Small intestine (tissue), 7 donors: ENCODE data around the gene DNAJA1. TPM values are rescaled to one million over a fixed set of nuclear protein-coding genes. Genes with fewer than 3 reads are reported as not detected.

Experiments used
- DNase-seq, 2 donors: peaks; one replicate each; pipeline versions ENCODE4 v3.0.0 to v3.0.0-alpha.2; 2013
- FAIRE-seq: peaks from 2 replicates; lab custom pipeline; 2012; peaks lifted over from hg19 to GRCh38; lab: Jason Lieb, UNC
- H3K27ac ChIP-seq, 3 donors: one replicate each; pipeline ENCODE4 v1.5.1; 2013; ENCODE audit warnings: low read length in 2 of 3, mild to moderate bottlenecking in 2 of 3, control low read depth in 1 of 3, inconsistent platforms in 1 of 3, low read depth in 1 of 3, moderate library complexity in 1 of 3
- H3K27me3 ChIP-seq, 3 donors: one replicate each; pipeline ENCODE4 v1.6.1; 2013; ENCODE audit warnings: low read length in 3 of 3, inconsistent platforms in 1 of 3; ENCODE audit not compliant: control insufficient read depth in 3 of 3, insufficient read depth in 3 of 3
- H3K36me3 ChIP-seq, 3 donors: one replicate each; pipeline ENCODE4 v1.6.1; 2013; ENCODE audit warnings: low read length in 3 of 3, inconsistent platforms in 1 of 3, low read depth in 1 of 3, mild to moderate bottlenecking in 1 of 3, moderate library complexity in 1 of 3; ENCODE audit not compliant: control insufficient read depth in 3 of 3, insufficient read depth in 2 of 3
- H3K4me1 ChIP-seq, 3 donors: one replicate each; pipeline ENCODE4 v1.6.1; 2013; ENCODE audit warnings: low read length in 2 of 3, inconsistent platforms in 1 of 3, low read depth in 1 of 3, mild to moderate bottlenecking in 1 of 3, moderate library complexity in 1 of 3; ENCODE audit not compliant: control insufficient read depth in 3 of 3, insufficient read depth in 2 of 3
- H3K4me3 ChIP-seq, 3 donors: one replicate each; pipeline ENCODE4 v1.5.1; 2013; ENCODE audit warnings: low read length in 3 of 3, control low read depth in 1 of 3, inconsistent platforms in 1 of 3, low read depth in 1 of 3, mild to moderate bottlenecking in 1 of 3, moderate library complexity in 1 of 3
- H3K9me3 ChIP-seq, 2 donors: one replicate each; pipeline ENCODE4 v1.6.1; 2013; ENCODE audit warnings: low read depth in 1 of 2, low read length in 1 of 2; ENCODE audit not compliant: control insufficient read depth in 2 of 2, insufficient read depth in 1 of 2
- WGBS, 3 donors: extraction: QIAGEN DNeasy Blood & Tissue Kit; methylation state at CpG; one replicate each; pipeline ENCODE4 v1.1.7; 2013; 5-methylcytosine and 5-hydroxymethylcytosine counted together
- polyA plus RNA-seq, 4 donors: library from polyadenylated mRNA; stranded (reverse) in 3 of 4; unstranded in 1 of 4; fragments of 200-250 nt in 3 of 4; fragments of 120-200 nt in 1 of 4; gene quantifications; one replicate each; pipeline versions ENCODE4 v1.2.1 to v1.2.3, GENCODE V29; 2013
- donor health status: healthy with polysubstance abuse.
- donor health status: control.
- donor health status: control.
- donor health status: Bipolar disorder and iron deficiency.
- donor health status: healthy.

The DNAJA1 gene
- polyA plus RNA-seq, 4 donors = 40.8 to 123 (median 55.4) TPM

- Histone ChIP-seq H3K27me3 (no peaks in the 10 kb centered on the region), H3K36me3 (peaks cover 2 to 26% (median 16%) of the 10 kb centered on the region in 3 donors), H3K27ac (peak overlapping the region in 2 of 3 donors; percentile 11 to 58), H3K9me3 (no peaks in the 10 kb centered on the region), H3K4me1 (peaks cover 0 to 15% (median 0%) of the 10 kb centered on the region in 3 donors), H3K4me3 (no peak overlapping the region)
- peak; percentile 39 to 65 for DNase-seq
- WGBS, 3 donors = 6 to 61% (median 40%) methylated on average over 2 of the region's 2 CpGs
- no peak for FAIRE-seq
Observed at GRCh38 chr9:33048054-33048465, 23.0 kb downstream of the DNAJA1 start.

- 90 to 98% (median 91%) methylated on average over 2 of the region's 2 CpGs for WGBS, 3 donors
- Histone ChIP-seq H3K36me3 (peaks cover 8 to 31% (median 22%) of the 10 kb centered on the region in 3 donors), H3K4me1 (peaks cover 0 to 11% (median 0%) of the 10 kb centered on the region in 3 donors), H3K27ac (no peak overlapping the region), H3K9me3 (no peaks in the 10 kb centered on the region), H3K4me3 (no peak overlapping the region), H3K27me3 (no peaks in the 10 kb centered on the region)
- no peak for FAIRE-seq
- no peak for DNase-seq
Observed at GRCh38 chr9:33049680-33050361, 24.7 kb downstream of the DNAJA1 start.

GRCh38 chr9:33051144-33051543, 26.1 kb downstream of the DNAJA1 start:
- no peak for FAIRE-seq
- 91 to 97% (median 93%) methylated on average over 4 of the region's 4 CpGs for WGBS, 3 donors

GRCh38 chr9:33065157-33066076, 40.3 kb downstream of the DNAJA1 start:
- Histone ChIP-seq H3K4me3 (no peak overlapping the region), H3K36me3 (peaks cover 12 to 42% (median 26%) of the 10 kb centered on the region in 3 donors), H3K27me3 (no peaks in the 10 kb centered on the region), H3K4me1 (no peaks in the 10 kb centered on the region), H3K27ac (no peak overlapping the region), H3K9me3 (no peaks in the 10 kb centered on the region)
- DNase-seq (no peak), FAIRE-seq (no peak)
- 75 to 88% (median 79%) methylated on average over 5 of the region's 5 CpGs for WGBS, 3 donors

More at GRCh38 chr9:33051144-33051543, 26.1 kb downstream of the DNAJA1 start:
- Histone ChIP-seq H3K27me3 (no peaks in the 10 kb centered on the region), H3K36me3 (peaks cover 12 to 33% (median 24%) of the 10 kb centered on the region in 3 donors), H3K4me1 (peaks cover 0 to 11% (median 0%) of the 10 kb centered on the region in 3 donors), H3K9me3 (no peaks in the 10 kb centered on the region), H3K4me3 (no peak overlapping the region), H3K27ac (no peak overlapping the region)
- DNase-seq = no peak

- 86 to 100% (median 93%) methylated on average over 1 of the region's 1 CpG for WGBS, 3 donors
- FAIRE-seq (no peak), DNase-seq (no peak)
- Histone ChIP-seq H3K4me1 (peaks cover 0 to 5% (median 0%) of the 10 kb centered on the region in 3 donors), H3K27ac (no peak overlapping the region), H3K4me3 (no peak overlapping the region), H3K36me3 (peaks cover 12 to 44% (median 21%) of the 10 kb centered on the region in 3 donors), H3K9me3 (no peaks in the 10 kb centered on the region), H3K27me3 (no peaks in the 10 kb centered on the region)
Observed at GRCh38 chr9:33068991-33069390, 43.9 kb downstream of the DNAJA1 start.

GRCh38 chr9:33076046-33077004, 51.3 kb downstream of the DNAJA1 start, which contains the start of gene SMU1:
Gene SMU1 (minus strand): TSS chr9:33076674. CDS start chr9:33076608, 66 bp downstream.
- peak within 1 kb of the TSS; percentile 87 to 95 (median 91) for H3K27ac ChIP-seq
- peak within 1 kb of the TSS; percentile 46 to 77 (median 72) for H3K4me3 ChIP-seq
- no peaks in the 10 kb centered on the region for H3K9me3 ChIP-seq
- peaks cover 0 to 15% (median 0%) of the 10 kb centered on the region in 3 donors for H3K4me1 ChIP-seq
- FAIRE-seq (no peak), DNase-seq (peak; percentile 98)
- 0% methylated on average over 53 of the region's 53 CpGs for WGBS, 3 donors
- peaks cover 6 to 25% (median 6%) of the 10 kb centered on the region in 3 donors for H3K36me3 ChIP-seq
- H3K27me3 ChIP-seq = no peaks in the 10 kb centered on the region

GRCh38 chr9:33080534-33080933, 55.5 kb downstream of the DNAJA1 start:
- H3K9me3 ChIP-seq = peaks cover 0 to 4% of the 10 kb centered on the region in 2 donors
- H3K4me3 ChIP-seq = no peak overlapping the region
- FAIRE-seq (no peak), DNase-seq (no peak)
- 54 to 66% (median 56%) methylated on average over 6 of the region's 6 CpGs for WGBS, 3 donors
- H3K36me3 ChIP-seq = no peaks in the 10 kb centered on the region
- H3K27ac ChIP-seq = no peak overlapping the region
- peaks cover 0 to 7% (median 0%) of the 10 kb centered on the region in 3 donors for H3K4me1 ChIP-seq
- H3K27me3 ChIP-seq = no peaks in the 10 kb centered on the region
